ENCODE results near the gene TMEM201. TPM values are rescaled to one million over a fixed set of nuclear protein-coding genes. Genes with fewer than 3 reads are reported as not detected.

Gene TMEM201
- total RNA-seq, 2 donors from 2014 or later = 24.1 TPM

- H3K36me3 Mint-ChIP-seq (ENCODE audit: low read depth) = no peaks in the 10 kb centered on the region
- Histone ChIP-seq H3K36me3 (ENCODE audit: control insufficient read depth, insufficient read depth, low read length) (no peaks in the 10 kb centered on the region), H3K4me3 (ENCODE audit: low read length) (no peak overlapping the region), H3K9me3 (ENCODE audit: control insufficient read depth, low read length) (no peaks in the 10 kb centered on the region), H3K4me1 (ENCODE audit: control insufficient read depth, insufficient read depth, low read length) (peaks cover 24% of the 10 kb centered on the region), H3K27me3 (ENCODE audit: control insufficient read depth, insufficient read depth, low read length, poor library complexity, severe bottlenecking) (no peaks in the 10 kb centered on the region), H3K27ac (ENCODE audit: low read depth, low read length) (no peak overlapping the region), H3K9ac (ENCODE audit: extremely low read depth, low read length, poor library complexity, severe bottlenecking) (no peak overlapping the region)
- peaks cover 38% of the 10 kb centered on the region for H3K4me1 Mint-ChIP-seq
- H3K4me3 Mint-ChIP-seq = peak overlapping the region; percentile 77
- 90 to 94% methylated on average over 8 to 19 of the region's 19 CpGs for WGBS, 2 experiments (ENCODE audit: insufficient coverage in 1 of 2, insufficient read length in 1 of 2)
- no peaks in the 10 kb centered on the region for H3K9me3 Mint-ChIP-seq
- TF ChIP-seq, protein P1, sequence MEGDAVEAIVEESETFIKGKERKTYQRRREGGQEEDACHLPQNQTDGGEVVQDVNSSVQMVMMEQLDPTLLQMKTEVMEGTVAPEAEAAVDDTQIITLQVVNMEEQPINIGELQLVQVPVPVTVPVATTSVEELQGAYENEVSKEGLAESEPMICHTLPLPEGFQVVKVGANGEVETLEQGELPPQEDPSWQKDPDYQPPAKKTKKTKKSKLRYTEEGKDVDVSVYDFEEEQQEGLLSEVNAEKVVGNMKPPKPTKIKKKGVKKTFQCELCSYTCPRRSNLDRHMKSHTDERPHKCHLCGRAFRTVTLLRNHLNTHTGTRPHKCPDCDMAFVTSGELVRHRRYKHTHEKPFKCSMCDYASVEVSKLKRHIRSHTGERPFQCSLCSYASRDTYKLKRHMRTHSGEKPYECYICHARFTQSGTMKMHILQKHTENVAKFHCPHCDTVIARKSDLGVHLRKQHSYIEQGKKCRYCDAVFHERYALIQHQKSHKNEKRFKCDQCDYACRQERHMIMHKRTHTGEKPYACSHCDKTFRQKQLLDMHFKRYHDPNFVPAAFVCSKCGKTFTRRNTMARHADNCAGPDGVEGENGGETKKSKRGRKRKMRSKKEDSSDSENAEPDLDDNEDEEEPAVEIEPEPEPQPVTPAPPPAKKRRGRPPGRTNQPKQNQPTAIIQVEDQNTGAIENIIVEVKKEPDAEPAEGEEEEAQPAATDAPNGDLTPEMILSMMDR (conservative IDR thresholded peaks at IDR 0.05) = no peak
- H3K27ac Mint-ChIP-seq = no peak overlapping the region
- H3K27me3 Mint-ChIP-seq (ENCODE audit: insufficient read depth) = no peaks in the 10 kb centered on the region
- no peak for DNase-seq
These were observed 2.4 kb downstream of the TMEM201 start for GRCh38 chr1:9590945-9591668.

DNA sequence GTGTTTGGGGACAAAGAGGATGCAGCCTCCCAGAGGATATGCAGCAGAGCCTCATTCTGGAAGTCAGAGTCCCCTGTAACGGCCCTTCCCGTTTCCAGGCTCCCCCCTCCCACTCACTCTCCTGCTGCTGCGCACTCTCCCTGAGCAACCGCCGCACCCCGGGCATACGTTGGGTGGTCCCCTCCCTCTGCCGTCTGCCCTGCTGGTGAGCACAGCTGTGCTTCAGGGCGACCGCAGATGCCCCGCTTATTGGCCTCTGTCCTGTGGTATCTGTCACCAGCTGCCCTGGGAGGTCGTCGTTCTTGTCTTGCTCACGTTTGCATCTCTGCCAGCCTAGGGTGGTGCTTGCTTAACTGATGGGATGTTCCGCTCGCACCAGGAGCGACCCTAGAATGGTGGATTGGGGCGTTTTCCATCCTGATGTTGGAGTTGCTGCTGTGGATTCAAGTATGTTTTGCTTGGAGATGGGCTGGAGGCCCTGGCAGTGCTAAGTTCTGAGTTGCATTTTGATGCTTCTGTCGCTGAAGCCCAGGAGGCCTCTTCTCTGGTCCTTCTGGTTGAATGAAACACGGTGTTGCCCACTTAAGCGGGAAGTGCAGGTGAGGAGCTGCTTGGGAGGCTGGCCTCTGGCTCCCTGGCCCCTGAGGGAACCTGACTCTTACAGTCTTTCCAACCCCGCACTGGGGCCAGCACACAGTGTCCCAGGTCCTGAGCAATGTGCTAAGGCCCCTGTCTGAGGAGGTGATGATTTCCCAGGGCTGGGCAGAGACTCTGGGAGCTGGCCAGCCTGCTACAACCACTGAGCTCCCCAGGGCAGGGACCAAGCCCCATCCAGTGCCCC lies 3.2 kb downstream of the TMEM201 start:
- TF ChIP-seq, protein P1 (conservative IDR thresholded peaks at IDR 0.05) = no peak
- Histone ChIP-seq H3K27me3 (ENCODE audit: control insufficient read depth, insufficient read depth, low read length, poor library complexity, severe bottlenecking) (no peaks in the 10 kb centered on the region), H3K27ac (ENCODE audit: low read depth, low read length) (peak overlapping the region; percentile 11), H3K36me3 (ENCODE audit: control insufficient read depth, insufficient read depth, low read length) (no peaks in the 10 kb centered on the region), H3K4me3 (ENCODE audit: low read length) (no peak overlapping the region), H3K9ac (ENCODE audit: extremely low read depth, low read length, poor library complexity, severe bottlenecking) (no peak overlapping the region), H3K4me1 (ENCODE audit: control insufficient read depth, insufficient read depth, low read length) (peaks cover 24% of the 10 kb centered on the region), H3K9me3 (ENCODE audit: control insufficient read depth, low read length) (no peaks in the 10 kb centered on the region)
- Mint-ChIP-seq H3K27ac (peak overlapping the region; percentile 24), H3K9me3 (no peaks in the 10 kb centered on the region), H3K36me3 (ENCODE audit: low read depth) (peaks cover 2% of the 10 kb centered on the region), H3K4me1 (peaks cover 38% of the 10 kb centered on the region), H3K27me3 (ENCODE audit: insufficient read depth) (no peaks in the 10 kb centered on the region), H3K4me3 (no peak overlapping the region)
- WGBS, 2 experiments (ENCODE audit: insufficient coverage in 1 of 2, insufficient read length in 1 of 2) = 88 to 92% methylated on average over 17 to 22 of the region's 22 CpGs
- no peak for DNase-seq

- peak overlapping the region; percentile 50 for H3K27ac ChIP-seq (ENCODE audit: low read depth, low read length)
- no peaks in the 10 kb centered on the region for H3K27me3 ChIP-seq (ENCODE audit: control insufficient read depth, insufficient read depth, low read length, poor library complexity, severe bottlenecking)
- TF ChIP-seq, protein P1 (conservative IDR thresholded peaks at IDR 0.05) = no peak
- H3K4me1 Mint-ChIP-seq = peaks cover 38% of the 10 kb centered on the region
- H3K4me1 ChIP-seq (ENCODE audit: control insufficient read depth, insufficient read depth, low read length) = peaks cover 24% of the 10 kb centered on the region
- no peak for DNase-seq
- H3K4me3 ChIP-seq (ENCODE audit: low read length) = no peak overlapping the region
- no peak overlapping the region for H3K9ac ChIP-seq (ENCODE audit: extremely low read depth, low read length, poor library complexity, severe bottlenecking)
- peak overlapping the region; percentile 85 for H3K27ac Mint-ChIP-seq
- H3K36me3 Mint-ChIP-seq (ENCODE audit: low read depth) = peaks cover 2% of the 10 kb centered on the region
- H3K9me3 Mint-ChIP-seq = no peaks in the 10 kb centered on the region
- peak overlapping the region; percentile 17 for H3K4me3 Mint-ChIP-seq
- H3K36me3 ChIP-seq (ENCODE audit: control insufficient read depth, insufficient read depth, low read length) = no peaks in the 10 kb centered on the region
- 78 to 88% methylated on average over 9 to 16 of the region's 16 CpGs for WGBS, 2 experiments (ENCODE audit: insufficient coverage in 1 of 2, insufficient read length in 1 of 2)
- no peaks in the 10 kb centered on the region for H3K9me3 ChIP-seq (ENCODE audit: control insufficient read depth, low read length)
- no peaks in the 10 kb centered on the region for H3K27me3 Mint-ChIP-seq (ENCODE audit: insufficient read depth)
These were observed 3.9 kb downstream of the TMEM201 start for GRCh38 chr1:9592510-9593075.
